ENCODE measurements around the gene HS6ST2. TPM values are rescaled to one million over a fixed set of nuclear protein-coding genes. Genes with fewer than 3 reads are reported as not detected.

Gene HS6ST2
- total RNA-seq, 1 experiment from 2014 or later = 65.6 TPM

Other genes starting within 250 kb of the HS6ST2 start
- gene USP26, start 138.5 kb upstream of the HS6ST2 start, total RNA-seq (2014; rRNA removed; shearing (Covaris generic)) = not detected in 2 replicates